HG03342 (cell line): ENCODE results near the gene ZNF287.

ENCODE experiments used
- ATAC-seq: cut with Tn5 transposase; IDR thresholded peaks from one replicate; pipeline ENCODE4 v1.9.1; 2021; ENCODE audit warnings: mild to moderate bottlenecking, moderate library complexity; ENCODE audit not compliant: unreplicated experiment

ZNF287 gene

DNA sequence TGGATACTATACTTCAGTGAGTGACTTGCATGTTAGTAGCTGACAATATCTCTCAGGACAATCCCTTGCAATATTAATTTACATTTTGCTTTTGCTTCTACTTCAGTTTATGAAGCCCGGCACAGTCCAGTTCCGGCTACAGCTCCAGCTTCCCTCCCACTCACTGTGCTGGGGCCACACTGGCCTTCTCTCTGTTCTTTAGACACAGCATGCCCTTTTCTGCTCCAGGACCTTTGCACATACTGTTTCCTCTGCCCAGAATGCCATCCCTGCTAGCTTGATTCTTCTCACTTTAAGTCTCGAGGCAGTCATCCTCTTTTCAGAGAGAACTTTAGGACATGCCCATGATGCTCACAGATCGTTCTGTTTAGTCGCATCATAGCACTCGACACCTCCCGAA is 51.5 kb downstream of the ZNF287 start:
- no peak for ATAC-seq

DNA sequence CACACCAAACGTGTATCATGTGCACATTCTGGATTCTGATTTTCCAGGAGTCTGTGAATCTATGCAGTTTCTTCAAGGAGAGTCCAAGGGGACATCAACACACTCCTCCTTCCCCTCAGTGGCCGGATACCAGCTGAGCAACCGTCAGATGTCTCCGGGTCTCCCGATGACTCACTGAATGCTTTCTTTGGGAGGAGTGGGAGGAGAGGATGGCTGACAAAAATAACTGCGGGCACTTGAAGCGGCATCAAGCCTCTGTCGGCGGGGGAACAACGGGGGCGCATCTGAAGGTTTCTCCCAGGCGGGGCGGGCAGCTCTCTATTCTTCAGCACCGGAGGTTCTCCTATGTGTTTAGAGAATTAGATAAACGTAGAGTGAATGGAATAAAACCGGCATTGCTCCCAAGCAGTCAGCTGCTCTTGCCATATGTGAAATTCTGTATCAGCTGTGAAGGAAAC is 52.4 kb downstream of the ZNF287 start:
- no peak for ATAC-seq

DNA sequence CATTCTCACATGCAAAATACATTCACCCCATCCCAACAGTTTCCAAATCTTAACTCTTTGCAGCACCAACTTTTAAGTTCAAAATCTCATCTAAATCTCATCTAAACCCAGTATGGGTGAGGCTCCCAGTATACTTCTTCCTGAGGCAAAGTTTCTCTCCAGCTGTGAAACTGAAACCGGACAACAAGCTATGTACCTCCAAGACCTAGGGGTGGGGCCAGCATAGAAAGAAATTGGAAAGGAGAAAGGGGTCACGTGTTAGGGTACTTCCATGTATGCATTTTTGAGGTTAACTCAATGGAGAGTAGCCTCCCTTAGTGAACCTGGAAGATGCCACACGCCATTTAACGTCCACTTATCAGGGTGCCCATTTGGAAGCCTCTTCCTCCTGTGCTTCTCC is 53.1 kb downstream of the ZNF287 start:
- ATAC-seq = no peak

DNA sequence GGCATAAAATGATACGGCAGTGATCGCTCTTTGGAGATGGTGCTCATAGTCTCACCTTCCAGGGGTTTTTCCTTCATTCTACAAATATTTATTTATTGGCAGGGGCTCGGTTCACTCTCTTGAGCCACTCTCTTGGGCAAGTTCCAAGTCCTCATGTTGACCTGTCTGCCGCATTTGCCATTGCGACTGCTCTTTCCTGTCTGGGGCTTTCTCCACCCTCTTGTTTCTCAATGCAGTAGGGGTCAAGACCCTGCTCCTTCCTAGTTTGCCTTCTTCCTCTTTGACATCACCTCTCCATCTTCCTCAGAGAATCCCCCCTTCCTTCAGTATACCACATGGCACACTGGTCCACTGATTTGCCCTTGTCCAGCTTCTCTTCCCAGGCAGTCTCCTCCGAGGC is 55.1 kb downstream of the ZNF287 start:
- no peak for ATAC-seq

DNA sequence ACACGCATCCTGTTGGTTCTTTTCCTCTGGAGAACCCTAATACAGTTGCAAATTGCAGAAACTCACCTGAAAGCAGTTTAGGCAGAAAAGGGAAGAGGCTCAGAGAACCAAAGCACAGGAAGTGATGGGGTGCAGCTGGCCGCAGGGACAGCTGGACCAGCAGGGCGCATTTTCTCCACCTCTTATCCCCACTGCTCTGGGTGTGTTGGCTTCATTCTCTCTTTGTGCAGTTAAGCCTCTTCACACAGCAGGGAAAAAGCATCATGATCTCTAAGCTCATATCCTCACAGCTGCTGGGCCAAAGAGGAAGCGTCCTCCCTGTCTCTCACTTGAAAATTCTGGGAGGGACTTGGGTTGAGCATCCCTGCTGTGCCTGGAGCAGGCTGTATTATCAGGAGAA is 57.0 kb downstream of the ZNF287 start:
- no peak for ATAC-seq

DNA sequence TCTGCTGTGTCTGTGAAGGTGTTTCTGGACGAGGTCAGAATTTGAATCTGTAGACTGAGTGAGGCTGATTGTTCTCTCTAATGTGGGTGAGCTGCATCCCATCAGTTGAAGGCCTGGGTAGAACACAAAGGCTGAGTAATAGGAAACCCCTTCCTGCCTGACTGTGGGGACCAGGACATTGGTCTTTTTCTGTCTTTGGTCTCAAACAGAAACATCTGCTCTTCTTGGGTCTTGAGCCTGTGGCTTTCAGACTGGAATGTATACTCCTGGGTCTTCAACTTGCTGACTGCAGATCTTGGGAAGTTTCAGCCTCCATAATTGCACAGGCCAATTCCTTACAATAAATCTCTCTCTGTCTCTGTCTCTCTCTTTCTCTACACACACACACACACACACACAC is 57.4 kb downstream of the ZNF287 start:
- ATAC-seq = no peak

DNA sequence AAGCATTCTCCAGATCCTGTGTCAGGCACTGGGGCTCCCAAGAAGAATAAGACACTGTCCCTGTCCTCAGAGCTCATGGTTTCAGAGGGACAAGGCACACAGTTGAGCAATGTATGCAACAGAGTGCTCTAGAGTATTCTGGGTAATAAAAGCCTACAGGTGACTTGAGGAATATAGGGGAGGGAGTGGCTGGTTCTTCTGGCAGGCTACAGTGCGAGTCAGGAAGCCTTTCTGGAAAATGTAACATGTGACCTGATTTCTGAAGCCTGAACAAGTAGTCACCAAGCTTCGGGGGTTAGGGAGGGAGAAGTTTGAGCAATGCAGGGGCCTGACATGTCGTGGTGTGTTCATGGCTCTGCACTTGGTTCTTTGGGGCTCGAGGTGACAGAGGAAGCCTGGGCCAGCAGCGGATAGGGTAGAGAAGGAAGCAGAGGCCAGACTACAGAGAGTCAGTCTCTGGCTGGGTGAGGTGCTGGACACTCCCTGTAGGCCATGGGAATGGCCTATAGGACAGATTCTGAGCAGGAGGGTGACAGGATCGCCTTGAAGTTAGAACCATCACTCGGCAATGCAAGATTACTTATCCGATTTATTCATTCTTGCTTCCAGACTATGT is 61.0 kb downstream of the ZNF287 start:
- no peak for ATAC-seq

DNA sequence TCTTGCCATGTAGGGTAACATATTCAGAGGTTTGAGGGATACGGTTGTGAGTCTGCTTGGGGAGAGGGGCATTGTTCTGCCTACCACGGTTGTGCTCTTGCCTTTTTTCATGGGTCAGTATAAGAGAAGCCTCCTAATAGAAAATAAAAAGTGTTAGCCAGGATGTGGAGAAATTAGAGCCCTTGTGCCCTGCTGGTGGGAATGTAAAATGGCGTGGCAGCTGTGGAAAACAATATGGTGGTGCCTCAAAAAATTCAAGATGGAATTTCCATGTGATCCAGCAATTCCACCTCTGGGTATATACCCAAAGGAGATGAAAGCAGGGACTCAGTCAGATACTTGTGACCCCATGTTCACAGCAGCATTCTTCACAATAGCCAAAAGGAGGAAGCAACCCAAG is 62.8 kb downstream of the ZNF287 start:
- ATAC-seq = no peak

DNA sequence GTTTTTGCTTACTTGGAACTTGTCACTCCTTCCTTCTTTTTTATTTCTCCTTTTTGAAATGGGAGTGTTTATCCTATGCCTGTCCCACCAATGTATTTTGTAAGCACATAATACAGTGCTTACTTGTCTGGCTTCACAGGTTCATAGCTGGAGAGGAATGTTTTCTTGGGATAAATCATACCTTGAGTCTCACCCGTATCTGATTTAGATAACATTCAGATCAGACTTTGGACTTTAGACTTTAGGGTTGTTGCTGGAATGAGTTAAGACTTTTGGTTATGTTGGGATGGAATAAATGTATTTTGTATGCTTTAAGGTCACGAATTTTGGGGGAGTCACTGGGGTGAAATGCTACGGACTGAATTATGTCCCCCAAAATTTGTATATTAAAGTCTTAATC is 64.0 kb downstream of the ZNF287 start:
- ATAC-seq = no peak
